Activated CD8-positive, alpha-beta memory T cell treated with anti-CD3 and anti-CD28 coated beads, Interleukin-2, amount 10 ng/mL, durations not matched to agents 7 days and 5 days (primary cell): ENCODE measurements around the gene CD300LF. TPM values are rescaled to one million over a fixed set of nuclear protein-coding genes. Genes with fewer than 3 reads are reported as not detected.
A peak's percentile ranks its signal among the peaks of the same experiment; 100 is the strongest.

Experiments used
- ATAC-seq: fragments of 150-1000 bp; cut with Tn5 transposase; one replicate; pipeline ENCODE4 v1.10.0; 2021; ENCODE audit warnings: moderate library complexity
- CTCF ChIA-PET: fragments of 350-600 bp; sonication (Branson Sonifier 250); formaldehyde crosslinking; loops from one replicate; lab custom pipeline; 2021; ENCODE audit warnings: antibody characterized with exemption; lab: Charles Lee
- DNase-seq: peaks from one replicate; pipeline ENCODE4 v3.0.0-alpha.2; 2020
- H3K27ac Mint-ChIP-seq: one replicate; pipeline ENCODE4 v1.8.0; 2021; ENCODE audit warnings: mild to moderate bottlenecking, mixed read lengths
- H3K27me3 Mint-ChIP-seq: one replicate; pipeline ENCODE4 v1.8.0; 2021; ENCODE audit warnings: mixed read lengths
- H3K36me3 Mint-ChIP-seq: one replicate; pipeline ENCODE4 v1.8.0; 2021; ENCODE audit warnings: mild to moderate bottlenecking, mixed read lengths
- H3K4me1 Mint-ChIP-seq: one replicate; pipeline ENCODE4 v1.8.0; 2021; ENCODE audit warnings: mixed read lengths
- H3K4me3 Mint-ChIP-seq: one replicate; pipeline ENCODE4 v1.8.0; 2021; ENCODE audit warnings: mild to moderate bottlenecking, moderate library complexity, mixed read lengths
- H3K9me3 Mint-ChIP-seq: one replicate; pipeline ENCODE4 v1.8.0; 2022; ENCODE audit warnings: low read depth, mixed read lengths
- total RNA-seq, 2 experiments: library from RNA; stranded (reverse); gene quantifications; one replicate each; pipeline ENCODE4 v1.2.3, GENCODE V29; 2021

The CD300LF gene
- total RNA-seq, 2 experiments from 2014 or later: not detected

DNA sequence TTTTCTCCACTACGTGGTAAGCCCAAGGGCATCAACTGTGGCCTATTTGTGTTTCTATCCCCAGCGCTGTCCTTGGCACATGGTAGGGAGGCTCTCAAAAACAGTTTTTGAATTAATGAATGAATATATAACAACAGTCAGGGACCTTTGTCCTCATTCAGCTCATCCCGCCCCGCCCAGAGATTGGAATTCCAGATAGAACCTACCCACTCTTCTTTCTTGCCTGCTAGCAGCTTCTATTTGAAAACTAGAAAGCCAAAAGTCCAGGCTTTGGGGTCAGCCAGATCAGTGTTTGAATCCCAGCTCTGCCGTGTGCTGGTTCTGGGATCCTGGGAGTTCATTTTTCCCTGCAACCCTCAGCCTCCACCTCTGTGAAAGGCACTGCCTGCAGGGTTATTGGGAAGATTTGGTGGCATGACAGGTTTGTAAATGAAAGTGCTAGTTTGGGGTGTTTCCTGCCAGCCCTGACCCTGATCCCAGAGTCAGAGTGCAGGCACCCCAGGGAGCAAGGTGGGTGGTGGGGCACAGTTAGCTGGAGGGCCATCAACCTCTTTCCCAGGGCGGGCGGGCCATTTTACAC, 40.2 kb upstream of the CD300LF start:
- Mint-ChIP-seq H3K4me3 (peak overlapping the region; percentile 100), H3K4me1 (peaks cover 60% of the 10 kb centered on the region), H3K27me3 (no peaks in the 10 kb centered on the region), H3K36me3 (peaks cover 52% of the 10 kb centered on the region), H3K9me3 (no peaks in the 10 kb centered on the region), H3K27ac (peak overlapping the region; percentile 88)
- DNase-seq (no peak), ATAC-seq (no peak)
- CTCF ChIA-PET: interaction anchor here (1.1 to 15.6 kb wide), 8 partner anchors 7 to 95 kb away, joined by 3 to 206 read pairs (median 18); partner anchors contain the start of genes NAT9 and RAB37

DNA sequence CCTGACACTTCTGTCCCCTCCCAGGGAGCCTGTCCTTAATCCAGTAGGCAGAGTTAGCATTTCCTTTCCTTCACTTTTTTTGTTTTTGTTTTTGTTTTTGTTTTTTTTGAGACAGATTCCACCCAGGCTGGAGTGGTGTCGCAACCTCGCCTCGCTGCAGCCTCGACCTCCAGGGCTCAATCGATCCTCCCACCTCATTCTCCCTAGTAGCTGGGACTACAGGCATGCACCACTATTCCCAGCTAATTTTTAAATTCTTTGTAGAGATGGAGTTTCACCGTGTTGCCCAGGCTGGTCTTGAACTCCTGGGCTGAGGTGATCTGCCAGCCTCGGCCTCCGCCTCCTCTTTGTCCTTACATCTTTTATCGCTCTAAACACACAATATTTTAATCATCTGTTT, 39.7 kb upstream of the CD300LF start:
- CTCF ChIA-PET: interaction anchor here (1.0 to 15.6 kb wide), 8 partner anchors 10 to 111 kb away, joined by 3 to 206 read pairs (median 20); partner anchors contain the start of genes NAT9 and RAB37
- H3K9me3 Mint-ChIP-seq: no peaks in the 10 kb centered on the region
- peak overlapping the region; percentile 88 for H3K27ac Mint-ChIP-seq
- peaks cover 52% of the 10 kb centered on the region for H3K36me3 Mint-ChIP-seq
- peak overlapping the region; percentile 100 for H3K4me3 Mint-ChIP-seq
- DNase-seq (no peak), ATAC-seq (no peak)
- H3K27me3 Mint-ChIP-seq: no peaks in the 10 kb centered on the region
- H3K4me1 Mint-ChIP-seq: peaks cover 60% of the 10 kb centered on the region

DNA sequence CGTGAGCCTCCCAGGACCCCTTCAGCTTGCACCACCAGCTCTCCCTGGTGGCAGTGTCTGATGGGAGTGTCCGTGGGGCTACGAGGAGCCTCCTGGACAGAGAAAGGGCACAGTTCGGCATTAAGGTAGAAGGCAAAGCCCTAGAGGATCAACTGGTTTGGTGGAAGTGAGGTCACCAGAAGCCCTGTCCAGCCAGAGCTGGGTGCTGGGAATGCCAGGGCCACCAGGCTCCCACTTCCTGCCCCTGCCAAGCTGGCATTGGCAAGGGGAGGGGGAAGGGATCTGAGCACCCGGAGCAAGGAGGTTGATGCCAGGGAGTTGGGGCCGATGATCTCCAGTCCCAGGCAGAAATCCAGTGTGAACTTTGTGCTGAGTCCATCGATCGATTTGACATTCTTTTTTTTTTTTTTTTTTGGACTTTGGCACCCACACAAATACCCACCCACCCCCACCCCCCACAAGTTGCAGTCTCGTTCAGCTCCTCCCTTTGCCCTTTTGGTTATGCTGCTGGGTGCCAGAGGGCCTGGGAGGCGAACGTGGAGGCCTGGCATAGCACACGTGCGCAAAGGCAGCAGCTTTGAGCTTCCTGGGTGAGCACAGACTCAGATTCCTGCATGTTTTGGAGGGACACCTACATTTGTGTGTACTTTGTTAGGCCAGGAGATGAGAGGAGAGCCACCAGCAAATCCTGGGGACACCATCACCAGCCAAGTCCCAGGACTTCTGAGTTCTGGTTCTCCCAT, 37.8 kb upstream of the CD300LF start:
- peaks cover 59% of the 10 kb centered on the region for H3K4me1 Mint-ChIP-seq
- peaks cover 49% of the 10 kb centered on the region for H3K36me3 Mint-ChIP-seq
- DNase-seq (no peak), ATAC-seq (no peak)
- CTCF ChIA-PET: interaction anchor here (1.2 to 15.6 kb wide), 10 partner anchors 9 to 211 kb away, joined by 3 to 206 read pairs (median 17); partner anchors contain the start of genes NAT9 and RAB37
- H3K27me3 Mint-ChIP-seq: no peaks in the 10 kb centered on the region
- H3K27ac Mint-ChIP-seq: peak overlapping the region; percentile 88
- peak overlapping the region; percentile 100 for H3K4me3 Mint-ChIP-seq
- H3K9me3 Mint-ChIP-seq: no peaks in the 10 kb centered on the region

DNA sequence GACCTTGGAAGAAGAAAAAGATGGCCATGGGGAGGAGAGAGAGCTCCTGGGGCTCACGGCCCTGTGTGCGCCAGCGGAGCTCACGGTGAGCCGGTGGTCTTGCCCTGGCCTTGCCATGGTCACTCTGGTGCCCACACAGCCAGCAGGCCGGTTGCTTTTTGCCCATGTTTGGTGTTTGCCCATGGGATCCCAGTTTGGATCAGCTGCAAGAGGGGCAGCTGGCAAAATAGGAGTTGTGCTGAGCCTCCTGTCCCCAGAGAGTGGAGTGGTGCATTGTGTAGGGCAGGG, 37.3 kb upstream of the CD300LF start:
- peaks cover 44% of the 10 kb centered on the region for H3K36me3 Mint-ChIP-seq
- H3K9me3 Mint-ChIP-seq: no peaks in the 10 kb centered on the region
- H3K27ac Mint-ChIP-seq: peak overlapping the region; percentile 85
- ATAC-seq (no peak), DNase-seq (no peak)
- CTCF ChIA-PET: interaction anchor here (1.2 to 15.6 kb wide), 11 partner anchors 8 to 211 kb away, joined by 3 to 206 read pairs (median 16); partner anchors contain the start of genes NAT9 and RAB37
- H3K4me1 Mint-ChIP-seq: peaks cover 54% of the 10 kb centered on the region
- H3K27me3 Mint-ChIP-seq: no peaks in the 10 kb centered on the region
- H3K4me3 Mint-ChIP-seq: peak overlapping the region; percentile 100

DNA sequence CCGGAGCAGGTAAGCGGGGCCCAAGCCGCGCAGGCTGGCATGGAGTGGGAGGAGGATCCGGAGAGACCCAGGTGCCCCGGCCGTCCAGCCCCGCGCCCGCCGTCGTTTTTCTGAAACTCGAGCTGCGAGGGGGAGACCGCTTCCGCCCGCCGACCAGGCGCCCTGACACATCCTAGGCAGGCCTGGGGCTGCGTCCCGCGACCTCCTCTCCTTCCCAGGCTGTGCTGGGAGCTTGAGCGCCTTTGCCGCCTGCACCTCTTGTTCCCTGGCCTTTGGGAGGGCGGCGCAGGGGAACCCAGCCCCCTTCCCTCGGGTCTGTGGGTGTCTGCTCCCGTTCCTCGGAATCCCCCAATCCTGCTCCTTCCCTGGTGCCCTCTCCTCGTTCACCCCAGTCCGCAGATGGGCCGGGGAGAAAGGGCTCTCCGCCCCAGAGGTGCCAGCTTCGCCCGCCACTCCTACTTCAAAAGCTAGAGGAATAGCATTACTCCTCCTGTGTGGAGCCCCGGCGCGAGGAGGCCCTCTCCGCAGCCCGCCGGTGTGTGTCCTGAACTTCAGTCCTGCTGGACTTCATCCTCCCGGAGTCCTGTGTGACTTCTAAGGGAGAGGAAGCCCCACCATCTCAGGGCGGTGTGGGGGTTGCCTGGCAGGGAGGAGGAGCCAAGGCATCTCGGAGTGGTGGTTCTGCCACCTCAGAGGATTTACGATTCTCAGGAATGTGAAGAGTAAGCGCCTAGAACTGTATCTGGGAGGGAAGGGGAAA, 36.7 kb upstream of the CD300LF start:
- Mint-ChIP-seq H3K36me3 (peaks cover 42% of the 10 kb centered on the region), H3K27me3 (no peaks in the 10 kb centered on the region), H3K27ac (peak overlapping the region; percentile 85), H3K9me3 (no peaks in the 10 kb centered on the region), H3K4me1 (peaks cover 54% of the 10 kb centered on the region), H3K4me3 (peak overlapping the region; percentile 100)
- CTCF ChIA-PET: interaction anchor here (1.2 to 15.6 kb wide), 10 partner anchors 10 to 212 kb away, joined by 3 to 206 read pairs (median 17); partner anchors contain the start of genes NAT9 and RAB37
- DNase-seq: peak; percentile 78
- peak; percentile 1 for ATAC-seq

DNA sequence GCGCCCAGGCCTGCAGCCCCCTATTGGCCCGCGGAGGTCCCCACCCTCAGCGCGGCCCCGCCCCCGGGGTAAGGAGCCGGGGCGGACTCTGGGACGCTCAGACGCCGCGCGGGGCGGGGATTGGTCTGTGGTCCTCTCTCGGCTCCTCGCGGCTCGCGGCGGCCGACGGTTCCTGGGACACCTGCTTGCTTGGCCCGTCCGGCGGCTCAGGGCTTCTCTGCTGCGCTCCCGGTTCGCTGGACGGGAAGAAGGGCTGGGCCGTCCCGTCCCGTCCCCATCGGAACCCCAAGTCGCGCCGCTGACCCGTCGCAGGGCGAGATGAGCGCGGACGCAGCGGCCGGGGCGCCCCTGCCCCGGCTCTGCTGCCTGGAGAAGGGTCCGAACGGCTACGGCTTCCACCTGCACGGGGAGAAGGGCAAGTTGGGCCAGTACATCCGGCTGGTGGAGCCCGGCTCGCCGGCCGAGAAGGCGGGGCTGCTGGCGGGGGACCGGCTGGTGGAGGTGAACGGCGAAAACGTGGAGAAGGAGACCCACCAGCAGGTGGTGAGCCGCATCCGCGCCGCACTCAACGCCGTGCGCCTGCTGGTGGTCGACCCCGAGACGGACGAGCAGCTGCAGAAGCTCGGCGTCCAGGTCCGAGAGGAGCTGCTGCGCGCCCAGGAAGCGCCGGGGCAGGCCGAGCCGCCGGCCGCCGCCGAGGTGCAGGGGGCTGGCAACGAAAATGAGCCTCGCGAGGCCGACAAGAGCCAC, 36.0 kb upstream of the CD300LF start, which contains the start of gene NHERF1:
Gene NHERF1, plus strand, starts transcription at position 100 of the 750 bp plus-strand sequence. Its CDS starts 219 bp downstream, at position 319.
- peak within 1 kb of the TSS; percentile 100 for H3K4me3 Mint-ChIP-seq
- peaks cover 54% of the 10 kb centered on the region for H3K4me1 Mint-ChIP-seq
- CTCF ChIA-PET: interaction anchor here (1.2 to 15.6 kb wide), 11 partner anchors 11 to 212 kb away, joined by 3 to 206 read pairs (median 21); partner anchors contain the start of genes NAT9 and RAB37
- H3K36me3 Mint-ChIP-seq: peaks cover 48% of the 10 kb centered on the region
- no peaks in the 10 kb centered on the region for H3K27me3 Mint-ChIP-seq
- H3K9me3 Mint-ChIP-seq: no peaks in the 10 kb centered on the region
- H3K27ac Mint-ChIP-seq: peak within 1 kb of the TSS; percentile 85
- DNase-seq: peak; percentile 96
- peak; percentile 87 for ATAC-seq

DNA sequence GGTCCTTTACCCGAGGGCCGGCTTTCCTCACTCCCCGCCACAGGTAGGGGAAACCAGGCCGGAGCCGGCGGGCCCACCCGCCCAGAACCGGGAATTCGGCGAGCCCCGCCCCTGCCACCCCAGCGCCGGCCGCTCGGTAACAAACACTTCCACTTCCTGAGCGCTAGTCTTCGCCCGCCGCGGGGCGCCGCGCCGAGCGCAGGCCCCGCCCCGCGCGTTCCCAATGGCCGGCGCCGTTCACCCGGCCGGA, 35.5 kb upstream of the CD300LF start:
- peak overlapping the region; percentile 59 for H3K27ac Mint-ChIP-seq
- ATAC-seq (no peak), DNase-seq (no peak)
- H3K36me3 Mint-ChIP-seq: peaks cover 50% of the 10 kb centered on the region
- CTCF ChIA-PET: interaction anchor here (0.7 to 4.7 kb wide), 9 partner anchors 9 to 117 kb away, joined by 3 to 110 read pairs (median 42); partner anchors contain the start of genes NAT9 and RAB37
- peak overlapping the region; percentile 100 for H3K4me3 Mint-ChIP-seq
- H3K4me1 Mint-ChIP-seq: peaks cover 54% of the 10 kb centered on the region
- no peaks in the 10 kb centered on the region for H3K27me3 Mint-ChIP-seq
- no peaks in the 10 kb centered on the region for H3K9me3 Mint-ChIP-seq

DNA sequence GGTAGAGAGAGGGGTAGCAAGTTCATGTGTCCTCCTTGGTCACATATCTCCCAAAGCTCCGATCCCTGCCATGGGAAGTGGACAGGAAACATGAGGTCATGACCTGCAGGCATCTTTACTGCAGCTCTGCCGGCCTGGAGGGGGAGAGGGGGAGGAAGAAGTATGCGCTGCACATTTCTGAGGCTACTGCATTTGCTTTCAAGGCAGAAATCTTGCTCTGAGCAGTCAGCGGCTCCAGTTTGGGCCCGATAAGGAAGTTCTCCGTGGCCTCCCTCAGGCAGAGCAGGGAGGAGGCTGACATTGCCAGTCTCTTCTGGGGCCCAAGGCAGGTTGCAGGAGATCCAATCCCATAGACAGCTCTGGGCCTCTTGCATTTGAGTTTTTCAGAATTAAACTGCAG, 34.2 kb upstream of the CD300LF start:
- Mint-ChIP-seq H3K4me1 (peaks cover 54% of the 10 kb centered on the region), H3K27me3 (no peaks in the 10 kb centered on the region), H3K4me3 (peak overlapping the region; percentile 16), H3K9me3 (no peaks in the 10 kb centered on the region), H3K27ac (peak overlapping the region; percentile 74), H3K36me3 (peaks cover 42% of the 10 kb centered on the region)
- DNase-seq (no peak), ATAC-seq (no peak)
- CTCF ChIA-PET: interaction anchor here (0.7 to 4.7 kb wide), 10 partner anchors 9 to 119 kb away, joined by 3 to 110 read pairs (median 45); partner anchors contain the start of genes NAT9 and RAB37

DNA sequence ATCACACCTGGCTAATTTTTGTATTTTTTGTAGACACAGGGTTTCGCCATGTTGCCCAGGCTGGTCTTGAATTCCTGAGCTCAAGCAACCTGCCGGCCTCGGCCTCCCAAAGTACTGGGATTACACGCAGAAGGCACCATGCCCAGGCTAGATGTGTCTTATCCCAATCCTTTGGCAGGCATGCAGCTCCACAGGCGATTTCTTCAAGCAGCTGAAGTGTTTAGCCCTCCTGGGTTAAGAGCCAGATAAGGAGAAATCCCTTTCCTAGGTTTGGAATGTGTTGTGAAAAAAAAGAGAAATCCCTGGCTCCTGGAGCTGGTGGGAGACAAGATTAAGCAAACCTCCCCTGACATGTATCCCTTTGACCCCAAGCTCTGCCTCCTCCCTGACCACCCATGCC, 33.7 kb upstream of the CD300LF start:
- DNase-seq (no peak), ATAC-seq (no peak)
- H3K4me3 Mint-ChIP-seq: no peak overlapping the region
- H3K27ac Mint-ChIP-seq: peak overlapping the region; percentile 74
- H3K9me3 Mint-ChIP-seq: no peaks in the 10 kb centered on the region
- no peaks in the 10 kb centered on the region for H3K27me3 Mint-ChIP-seq
- CTCF ChIA-PET: interaction anchor here (1.2 to 4.7 kb wide), 12 partner anchors 9 to 119 kb away, joined by 3 to 110 read pairs (median 38); partner anchors contain the start of genes GRIN2C, NAT9 and RAB37
- H3K4me1 Mint-ChIP-seq: peaks cover 55% of the 10 kb centered on the region
- peaks cover 38% of the 10 kb centered on the region for H3K36me3 Mint-ChIP-seq

DNA sequence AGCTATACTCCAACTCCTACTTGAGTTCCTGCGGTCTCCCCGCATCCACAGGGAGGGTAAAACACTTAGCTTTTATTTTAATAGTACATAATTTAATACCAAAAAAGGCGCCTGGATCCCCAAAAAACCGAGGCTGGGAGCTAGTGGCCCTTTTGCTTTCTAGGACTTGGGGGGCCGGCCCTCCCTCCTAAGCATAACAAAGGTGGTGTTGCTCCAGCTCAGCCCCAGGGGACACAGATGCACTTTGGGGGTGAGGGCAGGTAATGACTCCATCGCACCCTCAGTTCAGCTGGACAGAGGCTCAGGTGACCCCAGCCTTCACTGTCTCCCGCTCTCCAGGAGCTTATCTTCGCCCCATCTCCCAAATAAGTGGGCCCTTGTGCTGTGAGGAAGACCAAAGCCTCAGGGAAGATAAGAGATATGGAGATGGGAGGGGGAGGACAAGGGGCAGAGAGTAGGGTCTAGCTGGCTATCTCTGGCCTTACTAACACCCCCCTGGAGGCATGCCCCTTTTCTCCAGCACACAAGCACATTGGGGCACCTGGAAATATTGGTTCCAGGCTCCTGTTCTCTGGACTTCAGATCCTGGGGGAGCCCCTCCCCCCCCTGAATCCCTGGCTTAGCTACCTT, 32.9 kb upstream of the CD300LF start:
- no peak for ATAC-seq
- H3K27ac Mint-ChIP-seq: no peak overlapping the region
- no peak for DNase-seq
- no peaks in the 10 kb centered on the region for H3K27me3 Mint-ChIP-seq
- CTCF ChIA-PET: interaction anchor here (0.7 to 4.7 kb wide), 19 partner anchors 8 to 215 kb away, joined by 3 to 110 read pairs (median 6); partner anchors contain the start of genes FDXR, GRIN2C, NAT9 and RAB37
- H3K4me3 Mint-ChIP-seq: no peak overlapping the region
- H3K36me3 Mint-ChIP-seq: peaks cover 30% of the 10 kb centered on the region
- H3K4me1 Mint-ChIP-seq: peaks cover 62% of the 10 kb centered on the region
- no peaks in the 10 kb centered on the region for H3K9me3 Mint-ChIP-seq

DNA sequence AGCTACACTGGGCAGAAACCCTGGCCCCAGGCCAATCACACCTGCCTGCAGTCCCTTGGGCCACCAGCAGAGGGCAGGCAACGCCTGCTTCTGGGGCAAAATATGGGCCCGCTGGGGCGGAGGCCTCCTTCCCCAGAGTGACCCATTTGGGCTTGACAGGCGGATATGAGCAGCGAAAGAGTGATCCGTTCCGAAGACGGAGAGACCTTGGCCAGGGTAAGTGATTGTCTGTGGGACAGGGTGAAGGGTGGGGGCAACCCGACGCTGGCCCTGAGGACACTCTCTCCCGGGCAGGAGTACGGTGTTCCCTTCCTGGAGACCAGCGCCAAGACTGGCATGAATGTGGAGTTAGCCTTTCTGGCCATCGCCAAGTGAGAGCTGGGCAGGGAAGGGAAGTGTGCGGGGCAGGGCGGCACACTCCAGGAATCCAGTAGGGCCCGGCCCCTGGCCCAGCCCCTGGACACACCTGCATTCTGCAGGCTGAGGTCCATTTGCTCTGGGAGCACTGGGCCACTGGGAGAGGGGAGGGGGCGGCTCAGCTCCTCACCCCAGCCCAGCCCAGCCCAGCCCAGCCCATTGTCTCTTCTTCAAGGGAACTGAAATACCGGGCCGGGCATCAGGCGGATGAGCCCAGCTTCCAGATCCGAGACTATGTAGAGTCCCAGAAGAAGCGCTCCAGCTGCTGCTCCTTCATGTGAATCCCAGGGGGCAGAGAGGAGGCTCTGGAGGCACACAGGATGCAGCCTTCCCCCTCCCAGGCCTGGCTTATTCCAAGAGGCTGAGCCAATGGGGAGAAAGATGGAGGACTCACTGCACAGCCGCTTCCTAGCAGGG, 32.2 kb upstream of the CD300LF start:
- DNase-seq (peak; percentile 89), ATAC-seq (peak; percentile 7)
- peaks cover 70% of the 10 kb centered on the region for H3K4me1 Mint-ChIP-seq
- peaks cover 24% of the 10 kb centered on the region for H3K36me3 Mint-ChIP-seq
- no peaks in the 10 kb centered on the region for H3K27me3 Mint-ChIP-seq
- H3K27ac Mint-ChIP-seq: peak overlapping the region; percentile 65
- CTCF ChIA-PET: interaction anchor here (0.7 to 4.7 kb wide), 23 partner anchors 7 to 377 kb away, joined by 3 to 110 read pairs (median 5); partner anchors contain the start of genes FDXR, GPR142, GRIN2C and NAT9
- peak overlapping the region; percentile 38 for H3K4me3 Mint-ChIP-seq
- H3K9me3 Mint-ChIP-seq: no peaks in the 10 kb centered on the region
